Right kidney (tissue), 1 donor: ENCODE data around the gene PAIP2.

ENCODE experiments used
- DNase-seq: peaks from one replicate; pipeline ENCODE4 v3.0.0-alpha.2; 2016

The PAIP2 gene

GRCh38 chr5:139410121-139410992 lies 68.7 kb downstream of the PAIP2 start:
- DNase-seq = no peak

- DNase-seq = no peak
Measured at GRCh38 chr5:139410993-139411828, 69.6 kb downstream of the PAIP2 start.

- DNase-seq = no peak
Measured at GRCh38 chr5:139413153-139413552, 71.5 kb downstream of the PAIP2 start.

GRCh38 chr5:139413963-139414362 lies 72.3 kb downstream of the PAIP2 start:
- no peak for DNase-seq

GRCh38 chr5:139414581-139415130 lies 73.0 kb downstream of the PAIP2 start:
- DNase-seq = no peak

- no peak for DNase-seq
Measured at GRCh38 chr5:139415221-139415861, 73.7 kb downstream of the PAIP2 start.

GRCh38 chr5:139415869-139416268 lies 74.2 kb downstream of the PAIP2 start:
- DNase-seq = no peak

- no peak for DNase-seq
Measured at GRCh38 chr5:139416651-139417050, 75.0 kb downstream of the PAIP2 start.

GRCh38 chr5:139417214-139417613 lies 75.6 kb downstream of the PAIP2 start:
- no peak for DNase-seq

- DNase-seq = no peak
Measured at GRCh38 chr5:139418793-139419192, 77.1 kb downstream of the PAIP2 start.
